ENCODE data around the gene RNF213.
"Not testable (repeated sequence)": the region's sequence is repeated elsewhere in the genome, so short reads cannot be mapped to it uniquely, and the experiment has no call there.

RNF213 gene

GRCh38 chr17:80311216-80311827 lies 50.7 kb downstream of the RNF213 start:
- TF ChIP-seq, protein P1, sequence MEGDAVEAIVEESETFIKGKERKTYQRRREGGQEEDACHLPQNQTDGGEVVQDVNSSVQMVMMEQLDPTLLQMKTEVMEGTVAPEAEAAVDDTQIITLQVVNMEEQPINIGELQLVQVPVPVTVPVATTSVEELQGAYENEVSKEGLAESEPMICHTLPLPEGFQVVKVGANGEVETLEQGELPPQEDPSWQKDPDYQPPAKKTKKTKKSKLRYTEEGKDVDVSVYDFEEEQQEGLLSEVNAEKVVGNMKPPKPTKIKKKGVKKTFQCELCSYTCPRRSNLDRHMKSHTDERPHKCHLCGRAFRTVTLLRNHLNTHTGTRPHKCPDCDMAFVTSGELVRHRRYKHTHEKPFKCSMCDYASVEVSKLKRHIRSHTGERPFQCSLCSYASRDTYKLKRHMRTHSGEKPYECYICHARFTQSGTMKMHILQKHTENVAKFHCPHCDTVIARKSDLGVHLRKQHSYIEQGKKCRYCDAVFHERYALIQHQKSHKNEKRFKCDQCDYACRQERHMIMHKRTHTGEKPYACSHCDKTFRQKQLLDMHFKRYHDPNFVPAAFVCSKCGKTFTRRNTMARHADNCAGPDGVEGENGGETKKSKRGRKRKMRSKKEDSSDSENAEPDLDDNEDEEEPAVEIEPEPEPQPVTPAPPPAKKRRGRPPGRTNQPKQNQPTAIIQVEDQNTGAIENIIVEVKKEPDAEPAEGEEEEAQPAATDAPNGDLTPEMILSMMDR (IDR thresholded peaks at IDR 0.05; ENCODE audit: extremely low read depth, missing control alignments): no peak
- no peak for DNase-seq (ENCODE audit: low spot score)

DNA sequence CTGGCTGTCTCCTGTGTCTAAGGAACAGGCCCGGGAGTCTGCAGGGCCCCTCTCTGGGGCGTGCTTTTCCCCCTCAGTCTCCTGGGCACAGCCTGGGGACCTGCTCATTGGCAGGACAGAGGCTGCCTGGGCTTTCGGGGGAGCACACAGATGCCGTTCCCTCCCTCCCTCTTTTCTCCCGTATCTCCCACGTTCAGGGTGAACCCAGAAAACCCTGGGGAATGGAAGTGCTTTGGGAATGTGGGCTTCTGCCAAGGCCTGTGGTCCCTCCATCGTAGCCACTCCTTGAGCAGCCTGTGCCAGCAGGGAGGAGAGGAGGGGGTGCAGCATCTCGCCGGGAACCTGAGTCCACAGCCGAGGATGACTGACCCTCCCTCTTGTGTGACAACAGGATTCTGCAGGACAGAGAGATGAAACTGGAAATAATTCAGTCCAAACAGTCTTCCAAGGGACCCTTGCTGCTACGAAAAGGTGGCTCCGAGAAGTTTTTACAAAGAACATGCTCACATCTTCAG lies 52.0 kb downstream of the RNF213 start:
- DNase-seq (ENCODE audit: low spot score): no peak

GRCh38 chr17:80313160-80313829 lies 52.6 kb downstream of the RNF213 start:
- DNase-seq (ENCODE audit: low spot score): no peak
- TF ChIP-seq, protein P1 (IDR thresholded peaks at IDR 0.05; ENCODE audit: extremely low read depth, missing control alignments): no peak

More for the DNA sequence above, 52.0 kb downstream of the RNF213 start:
- TF ChIP-seq, protein P1 (IDR thresholded peaks at IDR 0.05; ENCODE audit: extremely low read depth, missing control alignments): no peak

- DNase-seq (ENCODE audit: low spot score): not testable (repeated sequence)
These were observed 53.3 kb downstream of the RNF213 start for GRCh38 chr17:80313946-80314345.

DNA sequence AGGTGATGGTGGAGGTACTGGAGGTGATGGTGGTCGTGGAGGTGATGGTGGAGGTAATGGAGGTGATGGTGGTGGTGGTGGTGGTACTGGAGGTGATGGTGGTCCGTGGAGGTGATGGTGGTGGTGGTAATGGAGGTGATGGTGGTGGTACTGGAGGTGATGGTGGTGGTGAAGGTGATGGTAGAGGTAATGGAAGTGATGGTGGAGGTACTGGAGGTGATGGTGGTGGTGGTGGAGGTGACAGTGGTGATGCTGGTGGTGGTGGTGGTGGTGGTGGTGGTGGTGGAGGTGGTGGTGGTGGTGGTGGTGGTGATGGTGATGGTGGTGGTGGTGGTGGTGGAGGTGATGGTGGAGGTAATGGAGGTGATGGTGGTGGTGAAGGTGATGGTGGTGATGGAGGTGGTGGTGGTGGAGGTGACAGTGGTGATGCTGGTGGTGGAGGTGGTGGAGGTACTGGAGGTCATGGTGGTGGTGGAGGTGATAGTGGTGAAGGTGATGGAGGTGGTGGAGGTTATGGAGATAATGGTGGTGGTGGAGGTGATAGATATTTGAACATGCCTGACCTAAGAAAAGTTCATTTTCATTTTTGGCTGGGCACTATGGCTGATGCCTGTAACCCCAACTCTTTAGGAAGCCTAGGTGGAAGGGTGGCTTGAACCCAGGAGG lies 55.0 kb downstream of the RNF213 start:
- TF ChIP-seq, protein P1 (IDR thresholded peaks at IDR 0.05; ENCODE audit: extremely low read depth, missing control alignments): no peak
- no peak for DNase-seq (ENCODE audit: low spot score)

DNA sequence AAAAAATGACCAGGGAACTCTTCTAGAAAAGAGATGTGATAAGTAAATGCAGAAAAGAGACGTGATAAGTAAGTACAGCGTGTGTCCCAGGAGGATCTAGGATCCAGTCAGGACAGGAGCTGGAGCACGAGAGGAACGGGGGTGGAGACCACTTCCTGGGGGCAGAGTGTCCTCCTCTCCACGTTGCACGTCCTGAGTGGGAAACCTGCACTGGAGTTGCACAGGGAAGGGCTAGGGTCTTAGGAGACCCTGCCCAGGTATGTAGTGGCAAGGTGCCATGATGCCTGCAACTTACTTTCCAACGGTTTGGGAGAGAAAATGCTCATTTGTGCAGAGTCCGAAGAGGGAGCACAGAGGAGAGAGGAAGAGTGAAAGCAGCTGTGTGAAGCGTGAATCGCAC lies 55.8 kb downstream of the RNF213 start:
- TF ChIP-seq, protein P1 (IDR thresholded peaks at IDR 0.05; ENCODE audit: extremely low read depth, missing control alignments): no peak
- no peak for DNase-seq (ENCODE audit: low spot score)

DNA sequence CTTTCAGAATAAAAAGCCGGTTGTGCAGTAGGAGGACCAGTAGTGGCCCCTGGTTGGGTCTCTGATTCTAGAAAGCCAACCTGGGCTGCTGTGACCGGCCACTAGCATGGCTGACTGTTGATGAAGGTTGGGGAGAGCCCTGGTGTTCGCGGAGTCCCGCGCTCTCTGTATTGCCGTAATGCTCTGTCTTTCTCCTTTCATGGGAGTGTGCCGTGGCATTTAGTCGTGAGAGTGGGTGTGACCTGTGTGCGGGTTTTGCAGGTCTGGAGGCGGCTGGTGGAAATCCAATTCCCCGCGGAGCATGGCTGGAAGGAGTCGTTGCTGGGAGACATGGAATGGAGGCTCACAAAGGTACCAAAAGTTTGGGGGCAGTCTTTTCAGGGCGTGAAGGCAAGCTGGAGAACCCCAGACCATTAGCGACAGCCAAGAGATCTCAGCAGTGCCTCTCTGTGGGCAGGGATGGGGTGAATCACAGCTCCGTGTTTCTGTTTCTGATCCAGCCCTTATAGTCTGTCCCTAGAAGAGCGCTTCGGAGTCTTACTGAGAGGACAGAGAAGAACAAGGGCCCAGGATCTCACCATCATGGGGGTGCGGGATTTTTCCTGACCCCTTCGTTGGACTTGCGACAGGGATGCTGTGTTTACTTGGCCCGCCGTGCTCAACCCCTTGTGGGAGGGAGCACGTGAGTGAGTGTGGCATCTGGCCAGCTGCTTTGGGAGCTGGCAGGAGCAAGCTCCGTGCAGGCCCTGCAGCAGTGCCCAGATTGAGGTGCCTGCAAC lies 56.5 kb downstream of the RNF213 start:
- TF ChIP-seq, protein P1 (IDR thresholded peaks at IDR 0.05; ENCODE audit: extremely low read depth, missing control alignments): no peak
- no peak for DNase-seq (ENCODE audit: low spot score)

Data from GM20000 (cell line).